ENCODE results near the gene VPS13D. TPM values are rescaled to one million over a fixed set of nuclear protein-coding genes. Genes with fewer than 3 reads are reported as not detected.

VPS13D gene
- polyA plus RNA-seq, 3 donors, result 3.6 to 20.2 (median 5.1) TPM

GRCh38 chr1:12284486-12284885 is 54.7 kb downstream of the VPS13D start:
- peaks cover 66 to 96% of the 10 kb centered on the region in 2 donors for H3K36me3 ChIP-seq (replicated peaks in 1 of 2; ENCODE audit: control insufficient read depth in 1 of 2, insufficient read depth in 2 of 2, low read length in 2 of 2)
- Mint-ChIP-seq H3K4me3 (no peak overlapping the region), H3K9me3 (peaks cover 0 to 2% (median 0%) of the 10 kb centered on the region in 7 donors), H3K4me1 (peaks cover 7% of the 10 kb centered on the region), H3K27me3 (ENCODE audit: low read depth in 3 of 3) (no peaks in the 10 kb centered on the region), H3K36me3 (peaks cover 71 to 82% of the 10 kb centered on the region in 2 donors), H3K27ac (no peak overlapping the region)
- intact Hi-C loops (cut with micrococcal nuclease), result no loop called here
- no peaks in the 10 kb centered on the region for H3K79me2 ChIP-seq (ENCODE audit: insufficient read depth, low read length)
- no peaks in the 10 kb centered on the region for H3K4me1 ChIP-seq (ENCODE audit: control insufficient read depth in 1 of 2, insufficient read depth in 2 of 2, low read length in 2 of 2)
- no peaks in the 10 kb centered on the region for H3K27me3 ChIP-seq (ENCODE audit: control insufficient read depth in 2 of 2, insufficient read depth in 2 of 2, low read length in 2 of 2)
- no peak overlapping the region for H2AFZ ChIP-seq (ENCODE audit: insufficient read depth, low read depth, low read length, poor library complexity, severe bottlenecking)
- peaks cover 28% of the 10 kb centered on the region for H4K20me1 ChIP-seq (ENCODE audit: insufficient read depth, low read length)
- H3K4me3 ChIP-seq (replicated peaks in 1 of 3; ENCODE audit: low read depth in 2 of 3, low read length in 3 of 3), result no peak overlapping the region
- 100% methylated on average over 2 of the region's 5 CpGs for WGBS (ENCODE audit: insufficient coverage)
- H3K27ac ChIP-seq (ENCODE audit: low read depth in 1 of 2, low read length in 2 of 2), result no peak overlapping the region
- DNase-seq, result no peak
- no peak overlapping the region for H3K9ac ChIP-seq (ENCODE audit: insufficient read depth, low read length, poor library complexity, severe bottlenecking)
- no peaks in the 10 kb centered on the region for H3K9me3 ChIP-seq (replicated peaks in 1 of 2; ENCODE audit: control insufficient read depth in 1 of 2, insufficient read depth in 1 of 2, low read length in 2 of 2)
- TF ChIP-seq CTCF (IDR thresholded peaks at IDR 0.05), result no peak
- no peak overlapping the region for H3K4me2 ChIP-seq (replicated peaks; ENCODE audit: extremely low read depth, low read length, poor library complexity, severe bottlenecking)

- peaks cover 69 to 78% of the 10 kb centered on the region in 2 donors for H3K36me3 Mint-ChIP-seq
- no peak overlapping the region for H3K27ac Mint-ChIP-seq
- Histone ChIP-seq H3K36me3 (replicated peaks in 1 of 2; ENCODE audit: control insufficient read depth in 1 of 2, insufficient read depth in 2 of 2, low read length in 2 of 2) (peaks cover 62 to 96% of the 10 kb centered on the region in 2 donors), H4K20me1 (ENCODE audit: insufficient read depth, low read length) (peaks cover 28% of the 10 kb centered on the region), H3K9me3 (replicated peaks in 1 of 2; ENCODE audit: control insufficient read depth in 1 of 2, insufficient read depth in 1 of 2, low read length in 2 of 2) (no peaks in the 10 kb centered on the region), H3K27ac (ENCODE audit: low read depth in 1 of 2, low read length in 2 of 2) (no peak overlapping the region), H3K4me1 (ENCODE audit: control insufficient read depth in 1 of 2, insufficient read depth in 2 of 2, low read length in 2 of 2) (no peaks in the 10 kb centered on the region), H3K9ac (ENCODE audit: insufficient read depth, low read length, poor library complexity, severe bottlenecking) (no peak overlapping the region), H3K27me3 (ENCODE audit: control insufficient read depth in 2 of 2, insufficient read depth in 2 of 2, low read length in 2 of 2) (no peaks in the 10 kb centered on the region), H3K4me3 (replicated peaks in 1 of 3; ENCODE audit: low read depth in 2 of 3, low read length in 3 of 3) (no peak overlapping the region), H3K79me2 (ENCODE audit: insufficient read depth, low read length) (no peaks in the 10 kb centered on the region), H2AFZ (ENCODE audit: insufficient read depth, low read depth, low read length, poor library complexity, severe bottlenecking) (no peak overlapping the region), H3K4me2 (replicated peaks; ENCODE audit: extremely low read depth, low read length, poor library complexity, severe bottlenecking) (no peak overlapping the region)
- 100% methylated on average over 1 of the region's 5 CpGs for WGBS (ENCODE audit: insufficient coverage)
- peaks cover 0 to 2% (median 0%) of the 10 kb centered on the region in 7 donors for H3K9me3 Mint-ChIP-seq
- peaks cover 7% of the 10 kb centered on the region for H3K4me1 Mint-ChIP-seq
- TF ChIP-seq CTCF (IDR thresholded peaks at IDR 0.05), result no peak
- no peaks in the 10 kb centered on the region for H3K27me3 Mint-ChIP-seq (ENCODE audit: low read depth in 3 of 3)
- no peak for DNase-seq
- H3K4me3 Mint-ChIP-seq, result no peak overlapping the region
- intact Hi-C loops (cut with micrococcal nuclease), result no loop called here
These were observed 55.8 kb downstream of the VPS13D start for GRCh38 chr1:12285496-12286143.

Measured in CD14-positive monocyte (primary cell).